ENCODE results near the gene KIAA1217.

Gene KIAA1217

GRCh38 chr10:24208661-24209431 lies at the start of gene KIAA1217:
Gene KIAA1217, plus strand, starts transcription at chr10:24209138. Its CDS starts 56 bp downstream, at chr10:24209194.
- no peak for DNase-seq (ENCODE audit: low read depth in 2 of 2)

DNA sequence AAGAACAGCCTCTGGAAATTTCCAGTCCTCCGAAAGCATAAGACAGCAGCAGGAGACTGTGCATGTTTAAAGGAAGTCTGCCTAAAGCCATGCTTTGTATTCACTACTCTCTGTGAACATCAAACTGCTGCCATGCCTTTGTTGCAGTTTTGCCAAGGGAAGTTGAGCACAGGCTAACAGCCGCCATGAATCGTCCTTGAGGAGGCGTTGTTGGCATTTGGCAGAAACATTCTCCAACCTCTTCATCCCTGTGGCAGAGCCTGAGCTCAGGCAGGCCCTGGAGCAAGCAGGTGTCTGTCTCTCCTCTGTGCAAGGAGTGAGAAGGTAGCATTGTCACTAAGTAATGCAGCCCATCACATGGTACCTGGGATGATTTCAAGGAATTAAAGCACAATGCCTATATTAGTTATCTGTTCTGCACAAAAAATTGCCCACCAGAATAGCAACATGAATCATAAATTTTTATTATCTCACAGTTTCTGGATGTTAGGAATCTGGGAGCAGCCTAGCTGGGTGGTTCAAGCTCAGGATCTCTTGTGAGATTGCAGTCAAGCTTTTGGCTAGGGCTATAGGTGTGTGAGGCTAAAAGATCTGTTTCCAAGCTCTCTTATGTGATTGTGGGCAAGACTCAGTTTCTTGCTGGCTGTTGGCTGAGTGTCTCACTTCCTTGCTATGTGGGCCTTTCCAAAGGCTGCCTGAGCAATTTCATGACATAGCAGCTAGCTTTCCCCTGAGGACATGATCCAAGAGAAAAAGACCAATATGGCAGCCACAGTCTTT lies 46.5 kb upstream of the KIAA1217 start:
- no peak for DNase-seq (ENCODE audit: low read depth in 2 of 2)

- no peak for DNase-seq (ENCODE audit: low read depth in 2 of 2)
Measured at GRCh38 chr10:24163485-24163884, 45.5 kb upstream of the KIAA1217 start.

DNA sequence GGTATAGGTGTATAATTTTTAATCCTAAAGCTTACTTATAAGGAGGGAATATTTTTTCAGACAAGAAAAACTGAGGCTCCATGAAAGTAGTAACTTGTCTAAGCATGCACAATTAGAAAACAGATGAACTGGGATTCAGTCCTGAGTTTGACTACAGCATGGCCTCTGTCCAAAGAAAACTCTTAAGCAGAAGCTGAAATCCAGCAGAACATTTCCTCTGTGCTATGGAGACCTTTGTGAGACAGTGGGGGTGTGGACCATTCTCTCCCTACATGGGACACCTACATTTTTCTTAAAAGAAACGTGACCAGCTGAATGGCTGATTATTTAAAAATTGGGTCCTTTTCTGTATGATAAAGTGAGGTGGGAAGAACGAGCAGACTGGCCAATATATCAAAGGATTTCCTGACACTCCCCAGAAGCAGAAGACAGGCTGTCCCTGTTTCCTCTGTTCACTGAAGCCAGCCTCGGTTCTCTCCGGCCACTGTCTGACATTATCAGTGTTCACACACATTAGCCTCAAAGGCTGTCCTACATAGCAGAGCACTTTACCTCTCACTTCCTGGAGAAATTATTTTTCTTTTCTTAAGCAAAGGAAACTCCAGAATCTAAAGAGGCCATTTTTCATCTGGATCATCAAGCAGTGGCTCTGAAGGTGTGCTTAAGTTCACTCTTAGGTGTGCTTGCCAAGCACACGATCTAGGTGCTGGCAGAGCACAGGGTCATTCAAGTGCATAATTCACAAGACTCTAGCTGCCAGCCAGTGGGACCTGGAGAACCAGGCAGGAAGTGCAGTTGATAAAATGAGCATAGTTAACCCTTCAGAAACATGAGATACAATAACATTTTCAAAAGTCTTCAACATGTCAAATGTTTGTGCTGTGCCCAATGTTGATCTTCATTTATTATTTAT lies 40.4 kb upstream of the KIAA1217 start:
- no peak for DNase-seq (ENCODE audit: low read depth in 2 of 2)

DNA sequence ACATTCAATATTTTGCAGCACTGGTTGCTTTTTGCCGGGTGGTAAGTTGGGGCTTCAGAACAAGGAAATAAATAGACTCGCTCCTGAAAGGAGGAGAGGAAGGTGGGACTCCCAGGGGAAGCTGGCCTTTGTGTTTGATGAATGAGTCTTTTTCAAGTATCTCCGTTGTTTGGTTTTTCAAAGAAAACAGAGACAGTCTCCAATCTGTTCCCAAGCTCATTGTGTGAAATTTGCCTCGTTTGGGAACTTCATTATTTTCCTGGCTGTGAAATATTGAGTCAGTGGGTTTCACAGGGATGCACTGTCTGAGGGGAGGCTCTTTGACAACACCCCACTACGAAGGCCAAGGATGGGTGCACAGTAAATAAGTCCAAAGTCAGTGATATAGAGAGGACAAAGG lies 38.7 kb upstream of the KIAA1217 start:
- DNase-seq (ENCODE audit: low read depth in 2 of 2) = no peak

DNA sequence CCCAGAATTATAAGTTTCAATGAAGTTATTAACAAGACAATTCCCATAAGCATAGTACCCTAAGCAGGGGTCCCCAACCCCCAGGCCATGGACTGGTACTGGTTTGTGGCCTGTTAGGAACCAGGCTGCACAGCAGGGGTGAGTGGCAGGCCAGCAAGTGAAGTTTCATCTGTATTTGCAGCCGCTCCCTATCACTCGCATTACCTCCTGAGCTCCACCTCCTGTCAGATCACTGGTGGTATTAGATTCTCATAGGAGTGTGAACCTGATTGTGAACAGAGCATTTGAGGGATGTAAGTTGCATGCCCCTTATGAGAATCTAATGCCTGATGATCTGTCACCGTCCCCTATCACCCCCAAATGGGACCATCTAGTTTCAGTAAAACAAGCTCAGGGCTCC lies 36.0 kb upstream of the KIAA1217 start:
- DNase-seq (ENCODE audit: low read depth in 2 of 2) = no peak

DNA sequence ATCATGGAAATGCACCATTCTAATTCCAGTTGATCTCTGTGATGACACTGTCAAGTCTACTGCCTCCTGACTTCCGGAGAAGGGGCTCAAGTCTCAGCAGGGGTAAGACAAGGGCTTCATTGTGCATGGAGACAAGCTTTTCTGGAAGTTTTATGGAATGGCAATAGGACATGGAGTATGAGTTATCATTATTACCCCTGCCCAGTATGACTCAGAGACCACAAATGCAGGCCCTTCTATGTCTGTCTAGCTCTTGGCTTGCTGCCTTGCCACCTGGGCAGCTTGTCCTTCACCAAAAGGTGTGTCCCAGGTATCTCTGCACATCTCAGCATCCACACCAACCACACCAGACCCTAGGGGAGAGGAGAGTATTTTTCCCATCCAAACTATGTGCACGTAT lies 34.9 kb upstream of the KIAA1217 start:
- DNase-seq (ENCODE audit: low read depth in 2 of 2) = no peak

- DNase-seq (ENCODE audit: low read depth in 2 of 2) = no peak
Measured at GRCh38 chr10:24176658-24177057, 32.3 kb upstream of the KIAA1217 start.

DNA sequence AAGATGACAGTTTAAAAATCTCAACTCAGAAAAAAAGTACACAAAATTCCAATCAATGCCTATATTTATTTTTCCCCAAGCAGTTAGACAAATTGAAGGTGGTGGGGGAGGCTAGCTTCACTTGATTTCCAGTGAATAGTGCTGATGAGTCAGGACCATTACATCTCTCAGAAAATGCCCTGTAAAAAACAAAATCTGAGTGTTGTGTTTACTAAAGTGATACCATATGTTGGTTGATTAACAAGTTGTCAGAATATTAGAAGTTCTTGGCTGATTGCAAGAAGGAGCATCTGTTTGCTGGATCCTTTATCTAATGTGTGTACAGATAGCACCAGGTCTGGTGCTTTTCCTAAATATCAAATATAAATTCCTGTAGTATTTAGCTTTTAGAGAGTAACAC lies 31.3 kb upstream of the KIAA1217 start:
- DNase-seq (ENCODE audit: low read depth in 2 of 2) = no peak

DNA sequence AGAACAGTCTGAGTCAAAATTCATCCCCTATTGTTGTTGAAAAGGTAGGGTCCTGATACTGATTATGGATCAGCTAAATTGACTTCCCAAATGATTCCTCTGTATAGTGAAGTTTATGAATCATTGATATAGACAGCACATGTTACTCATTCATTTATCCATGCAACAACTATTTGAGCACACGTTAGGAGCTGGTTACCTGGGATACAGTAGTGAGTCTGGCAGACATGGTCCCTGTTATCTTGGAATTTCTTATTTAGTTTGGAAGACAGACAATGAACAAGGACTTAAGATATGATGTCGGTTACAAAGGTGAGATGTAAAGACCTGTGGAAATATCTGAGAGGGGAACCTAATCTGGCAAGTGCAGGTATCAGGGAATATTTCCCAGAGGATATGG lies 28.0 kb upstream of the KIAA1217 start:
- no peak for DNase-seq (ENCODE audit: low read depth in 2 of 2)

DNA sequence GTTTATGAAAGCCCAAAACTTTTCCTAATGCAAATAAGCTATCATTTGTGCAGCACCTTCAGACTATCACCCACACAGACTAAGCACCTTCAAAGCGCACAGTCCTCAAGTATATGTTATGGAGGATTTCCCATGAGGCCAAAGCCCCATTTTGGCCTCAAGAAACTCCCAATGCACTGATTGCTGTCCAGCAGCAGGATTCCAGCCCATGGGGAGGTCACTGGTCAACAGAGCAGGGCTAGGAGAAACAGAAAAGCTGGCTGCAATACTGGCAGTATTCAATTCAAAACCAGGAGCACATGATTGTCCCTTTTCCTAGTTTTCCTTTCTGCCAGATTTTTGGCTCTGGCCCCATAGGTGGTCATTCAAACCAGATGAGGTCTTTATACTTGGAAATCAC lies 24.5 kb upstream of the KIAA1217 start:
- no peak for DNase-seq (ENCODE audit: low read depth in 2 of 2)

GRCh38 chr10:24193330-24193729 lies 15.6 kb upstream of the KIAA1217 start:
- DNase-seq (ENCODE audit: low read depth in 2 of 2) = no peak

GRCh38 chr10:24197263-24197662 lies 11.7 kb upstream of the KIAA1217 start:
- DNase-seq (ENCODE audit: low read depth in 2 of 2) = no peak

- no peak for DNase-seq (ENCODE audit: low read depth in 2 of 2)
Measured at GRCh38 chr10:24201503-24202180, 7.3 kb upstream of the KIAA1217 start.

GRCh38 chr10:24202181-24202570 lies 6.8 kb upstream of the KIAA1217 start:
- DNase-seq (ENCODE audit: low read depth in 2 of 2) = no peak

- no peak for DNase-seq (ENCODE audit: low read depth in 2 of 2)
Measured at GRCh38 chr10:24205821-24206220, 3.1 kb upstream of the KIAA1217 start.

- no peak for DNase-seq (ENCODE audit: low read depth in 2 of 2)
Measured at GRCh38 chr10:24206334-24206733, 2.6 kb upstream of the KIAA1217 start.

- no peak for DNase-seq (ENCODE audit: low read depth in 2 of 2)
Measured at GRCh38 chr10:24206926-24207325, 2.0 kb upstream of the KIAA1217 start.

DNA sequence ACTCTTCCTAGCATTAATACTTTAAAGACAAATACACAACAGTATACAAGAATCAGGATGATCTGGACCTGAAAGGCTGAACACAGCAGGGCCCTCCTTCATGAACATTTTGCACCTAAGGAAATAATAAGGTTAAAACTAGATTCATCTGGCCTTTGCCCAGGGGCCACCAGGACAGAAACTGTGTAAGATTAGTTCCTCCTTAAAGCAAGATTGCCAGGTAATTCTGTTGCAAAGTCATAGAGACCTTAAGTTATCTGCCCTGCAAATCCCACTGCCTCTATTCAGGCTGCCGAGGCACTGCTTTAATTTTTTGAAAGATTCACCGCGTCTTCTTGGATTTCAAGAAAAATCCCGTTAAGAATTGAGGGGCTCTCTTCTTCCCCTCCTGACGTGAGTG lies 1.6 kb upstream of the KIAA1217 start:
- DNase-seq (ENCODE audit: low read depth in 2 of 2) = no peak

DNA sequence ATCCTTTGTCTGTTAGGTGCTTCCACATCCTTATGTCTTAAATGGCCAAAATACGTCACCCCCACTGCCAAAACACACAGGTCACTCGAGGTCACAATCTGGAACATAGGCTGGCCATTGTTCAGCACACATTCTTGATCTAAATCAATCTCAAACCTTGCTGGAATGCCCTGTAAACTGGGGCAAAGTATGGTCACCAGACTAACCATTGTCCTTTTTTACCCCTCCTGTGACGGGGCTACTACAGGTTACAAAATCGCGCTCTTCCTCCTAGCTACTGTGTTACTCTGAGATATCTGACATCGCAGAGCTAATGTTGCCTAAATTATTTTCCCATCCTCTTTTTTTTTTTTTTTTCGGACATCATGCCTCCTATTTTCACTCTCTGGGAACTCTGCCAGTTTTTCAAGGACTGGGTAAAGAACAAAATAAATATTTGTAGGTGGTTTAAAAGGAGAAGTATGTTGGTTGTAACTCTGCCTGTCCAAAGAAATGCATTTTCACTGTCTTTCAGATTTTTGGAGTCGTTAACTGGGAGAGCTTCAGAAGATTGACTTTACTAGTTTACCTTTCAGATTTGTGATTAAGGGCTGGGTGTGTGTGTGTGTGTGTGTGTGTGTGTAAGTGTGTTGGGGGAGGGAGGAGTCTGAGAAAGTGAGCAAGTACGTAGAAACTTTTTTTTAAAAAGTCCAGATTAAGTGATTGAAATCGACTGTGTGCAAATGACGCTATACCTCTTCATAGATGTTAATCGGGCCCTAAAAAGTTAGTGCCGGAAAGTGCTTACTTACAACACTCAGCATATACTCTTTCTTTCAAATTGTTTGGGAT lies 942 bp upstream of the KIAA1217 start:
- DNase-seq (ENCODE audit: low read depth in 2 of 2) = no peak

- DNase-seq (ENCODE audit: low read depth in 2 of 2) = no peak
Measured at GRCh38 chr10:24209432-24209771, 464 bp downstream of the KIAA1217 start.
